Loucy (cell line): ENCODE data around the gene AMIGO3.
A peak's percentile ranks its signal among the peaks of the same experiment; 100 is the strongest.

Experiments used
- H2AFZ ChIP-seq: fragments of 200-600 bp; sonication (generic); 2 replicates; pipeline ENCODE4 v1.6.0; 2016; ENCODE audit warnings: antibody characterized with exemption, mild to moderate bottlenecking, low read length, moderate library complexity
- H3F3A ChIP-seq: fragments of 200-600 bp; 2 replicates; pipeline ENCODE4 v1.6.0; 2016; ENCODE audit warnings: antibody characterized with exemption, low read depth, mild to moderate bottlenecking
- H3K27me3 ChIP-seq: fragments of 200-600 bp; sonication (generic); 2 replicates; pipeline ENCODE4 v1.6.1; 2014; ENCODE audit warnings: low read length, mild to moderate bottlenecking; ENCODE audit not compliant: insufficient read depth, poor library complexity, severe bottlenecking
- H3K36me3 ChIP-seq: fragments of 200-600 bp; sonication (generic); 2 replicates; pipeline ENCODE4 v1.6.1; 2016; ENCODE audit warnings: low read length; ENCODE audit not compliant: insufficient read depth
- H3K4me1 ChIP-seq: fragments of 200-600 bp; sonication (generic); 2 replicates; pipeline ENCODE4 v1.5.1; 2014; ENCODE audit warnings: low read length, mild to moderate bottlenecking; ENCODE audit not compliant: insufficient read depth, poor library complexity, severe bottlenecking
- H3K4me2 ChIP-seq: fragments of 200-600 bp; sonication (generic); 2 replicates; pipeline ENCODE4 v1.6.0; 2014; ENCODE audit warnings: antibody characterized with exemption, low read length, low read depth, mild to moderate bottlenecking; ENCODE audit not compliant: poor library complexity, severe bottlenecking
- H3K4me3 ChIP-seq: fragments of 200-600 bp; sonication (generic); 2 replicates; pipeline ENCODE4 v1.5.1; 2014; ENCODE audit warnings: low read length, mild to moderate bottlenecking, mixed read lengths; ENCODE audit not compliant: poor library complexity, severe bottlenecking
- H3K79me2 ChIP-seq: fragments of 200-600 bp; sonication (generic); 2 replicates; pipeline ENCODE4 v1.6.1; 2014; ENCODE audit warnings: low read length; ENCODE audit not compliant: insufficient read depth
- H3K9ac ChIP-seq: fragments of 200-600 bp; sonication (generic); 2 replicates; pipeline ENCODE4 v1.6.0; 2014; ENCODE audit warnings: mild to moderate bottlenecking, low read depth, low read length, moderate library complexity; ENCODE audit not compliant: poor library complexity, severe bottlenecking
- H3K9me2 ChIP-seq: fragments of 200-600 bp; sonication (generic); replicated peaks from 2 replicates; pipeline ENCODE4 v1.6.1; 2016; ENCODE audit warnings: low read depth, low read length, mixed read lengths
- H3K9me3 ChIP-seq: fragments of 200-600 bp; sonication (generic); 2 replicates; pipeline ENCODE4 v1.6.1; 2014; ENCODE audit warnings: mild to moderate bottlenecking, antibody characterized with exemption, low read length, low read depth; ENCODE audit not compliant: insufficient read depth
- H4K20me1 ChIP-seq: fragments of 200-600 bp; sonication (generic); 2 replicates; pipeline ENCODE4 v1.6.0; 2014; ENCODE audit warnings: antibody characterized with exemption, low read length, mild to moderate bottlenecking; ENCODE audit not compliant: insufficient read depth, poor library complexity, severe bottlenecking
- CTCF ChIP-seq: fragments of 200-600 bp; sonication (generic); conservative IDR thresholded peaks from 2 replicates; pipeline ENCODE4 v1.5.1; 2014; ENCODE audit warnings: mild to moderate bottlenecking, antibody characterized with exemption, low read length
- EZH2phosphoT487 ChIP-seq: fragments of 200-600 bp; IDR thresholded peaks from 2 replicates; pipeline ENCODE4 v1.6.1; 2018; ENCODE audit warnings: antibody characterized with exemption, mild to moderate bottlenecking, moderate library complexity, borderline replicate concordance

AMIGO3 gene

GRCh38 chr3:49712166-49712565, 7.3 kb downstream of the AMIGO3 start:
- peaks cover 6% of the 10 kb centered on the region; the same call in 1 of the 2 replicates for H3K79me2 ChIP-seq
- peak overlapping the region; percentile 72 for H3K4me3 ChIP-seq
- H3K9me3 ChIP-seq, result no peaks in the 10 kb centered on the region
- no peak overlapping the region for H2AFZ ChIP-seq
- H4K20me1 ChIP-seq, result no peaks in the 10 kb centered on the region
- H3K36me3 ChIP-seq, result no peaks in the 10 kb centered on the region
- H3K9ac ChIP-seq, result peak overlapping the region; percentile 76
- peaks cover 49% of the 10 kb centered on the region for H3K4me1 ChIP-seq
- peak overlapping the region; percentile 94 for H3K4me2 ChIP-seq
- no peaks in the 10 kb centered on the region for H3K27me3 ChIP-seq
- no peak for TF ChIP-seq CTCF
- no peak for TF ChIP-seq EZH2phosphoT487
- peaks cover 24% of the 10 kb centered on the region for H3F3A ChIP-seq
- no peaks in the 10 kb centered on the region for H3K9me2 ChIP-seq

- peak overlapping the region; percentile 72 for H3K4me3 ChIP-seq
- H3K4me1 ChIP-seq, result peaks cover 49% of the 10 kb centered on the region
- no peak overlapping the region for H2AFZ ChIP-seq
- peak overlapping the region; percentile 76 for H3K9ac ChIP-seq
- no peaks in the 10 kb centered on the region for H3K9me3 ChIP-seq
- peaks cover 24% of the 10 kb centered on the region for H3F3A ChIP-seq
- peak; percentile 24 for TF ChIP-seq CTCF
- TF ChIP-seq EZH2phosphoT487, result no peak
- no peaks in the 10 kb centered on the region for H4K20me1 ChIP-seq
- H3K4me2 ChIP-seq, result peak overlapping the region; percentile 94
- H3K79me2 ChIP-seq, result peaks cover 6% of the 10 kb centered on the region; the same call in 1 of the 2 replicates
- H3K27me3 ChIP-seq, result no peaks in the 10 kb centered on the region
- no peaks in the 10 kb centered on the region for H3K9me2 ChIP-seq
- H3K36me3 ChIP-seq, result no peaks in the 10 kb centered on the region
These were observed 8.0 kb downstream of the AMIGO3 start for GRCh38 chr3:49711489-49711888.

GRCh38 chr3:49709852-49710251, 9.6 kb downstream of the AMIGO3 start:
- no peak overlapping the region for H3K4me2 ChIP-seq
- no peak overlapping the region for H2AFZ ChIP-seq
- H3F3A ChIP-seq, result peaks cover 24% of the 10 kb centered on the region
- no peaks in the 10 kb centered on the region for H3K9me3 ChIP-seq
- no peak overlapping the region for H3K4me3 ChIP-seq
- H3K79me2 ChIP-seq, result peaks cover 6% of the 10 kb centered on the region; the same call in 1 of the 2 replicates
- H4K20me1 ChIP-seq, result no peaks in the 10 kb centered on the region
- H3K4me1 ChIP-seq, result peaks cover 49% of the 10 kb centered on the region
- no peaks in the 10 kb centered on the region for H3K36me3 ChIP-seq
- H3K27me3 ChIP-seq, result no peaks in the 10 kb centered on the region
- no peak for TF ChIP-seq EZH2phosphoT487
- no peak for TF ChIP-seq CTCF
- H3K9me2 ChIP-seq, result no peaks in the 10 kb centered on the region
- H3K9ac ChIP-seq, result no peak overlapping the region
